Omental fat pad (tissue), 4 donors: ENCODE data around the gene INPP5D. TPM values are rescaled to one million over a fixed set of nuclear protein-coding genes. Genes with fewer than 3 reads are reported as not detected.

Experiments
- ATAC-seq: fragments of 150-250 bp; one replicate; pipeline ENCODE4 v1.9.1; 2016; ENCODE audit warnings: mild to moderate bottlenecking, moderate library complexity; ENCODE audit not compliant: low FRiP score
- DNase-seq: peaks from one replicate; pipeline ENCODE4 v3.0.0-alpha.2; 2019; ENCODE audit warnings: low spot score
- CTCF ChIP-seq, 3 donors: fragments of 450-650 bp; IDR thresholded peaks; one replicate each; pipeline ENCODE4 v1.5.1; 2016 to 2017; ENCODE audit warnings: antibody characterized with exemption in 3 of 3, mild to moderate bottlenecking in 3 of 3, moderate library complexity in 2 of 3
- total RNA-seq, 4 donors: library from RNA; depleted of rRNA; stranded (reverse); fragments of >200 nt; gene quantifications; one replicate each; pipeline ENCODE4 v1.1.0, GENCODE V29; 2016

INPP5D gene
- total RNA-seq, 4 donors from 2014 or later: 17.9 to 55.8 (median 27.6) TPM

- no peak for ATAC-seq
- TF ChIP-seq CTCF (IDR thresholded peaks at IDR 0.05): no peak
- DNase-seq: no peak
Observed at GRCh38 chr2:233142355-233142897, 82.3 kb downstream of the INPP5D start.

- no peak for DNase-seq
- no peak for ATAC-seq
- TF ChIP-seq CTCF (IDR thresholded peaks at IDR 0.05): no peak
Observed at GRCh38 chr2:233143700-233144331, 83.7 kb downstream of the INPP5D start.

GRCh38 chr2:233145726-233146125, 85.6 kb downstream of the INPP5D start:
- no peak for ATAC-seq
- no peak for TF ChIP-seq CTCF (IDR thresholded peaks at IDR 0.05)
- no peak for DNase-seq

- no peak for TF ChIP-seq CTCF (IDR thresholded peaks at IDR 0.05)
- DNase-seq (no peak), ATAC-seq (no peak)
Observed at GRCh38 chr2:233146194-233146593, 86.1 kb downstream of the INPP5D start.

- TF ChIP-seq CTCF (IDR thresholded peaks at IDR 0.05): no peak
- ATAC-seq: no peak
- no peak for DNase-seq
Observed at GRCh38 chr2:233147136-233147828, 87.1 kb downstream of the INPP5D start.

- no peak for ATAC-seq
- no peak for TF ChIP-seq CTCF (IDR thresholded peaks at IDR 0.05)
- DNase-seq: no peak
Observed at GRCh38 chr2:233147829-233148167, 87.7 kb downstream of the INPP5D start.

GRCh38 chr2:233148354-233148753, 88.2 kb downstream of the INPP5D start:
- no peak for ATAC-seq
- DNase-seq: no peak

More at GRCh38 chr2:233148354-233148753, 88.2 kb downstream of the INPP5D start:
- TF ChIP-seq CTCF (IDR thresholded peaks at IDR 0.05): no peak
